ENCODE measurements around the gene FAM193B. TPM values are rescaled to one million over a fixed set of nuclear protein-coding genes. Genes with fewer than 3 reads are reported as not detected.

FAM193B gene
- total RNA-seq, 1 experiment from 2014 or later = 43.8 TPM

DNA sequence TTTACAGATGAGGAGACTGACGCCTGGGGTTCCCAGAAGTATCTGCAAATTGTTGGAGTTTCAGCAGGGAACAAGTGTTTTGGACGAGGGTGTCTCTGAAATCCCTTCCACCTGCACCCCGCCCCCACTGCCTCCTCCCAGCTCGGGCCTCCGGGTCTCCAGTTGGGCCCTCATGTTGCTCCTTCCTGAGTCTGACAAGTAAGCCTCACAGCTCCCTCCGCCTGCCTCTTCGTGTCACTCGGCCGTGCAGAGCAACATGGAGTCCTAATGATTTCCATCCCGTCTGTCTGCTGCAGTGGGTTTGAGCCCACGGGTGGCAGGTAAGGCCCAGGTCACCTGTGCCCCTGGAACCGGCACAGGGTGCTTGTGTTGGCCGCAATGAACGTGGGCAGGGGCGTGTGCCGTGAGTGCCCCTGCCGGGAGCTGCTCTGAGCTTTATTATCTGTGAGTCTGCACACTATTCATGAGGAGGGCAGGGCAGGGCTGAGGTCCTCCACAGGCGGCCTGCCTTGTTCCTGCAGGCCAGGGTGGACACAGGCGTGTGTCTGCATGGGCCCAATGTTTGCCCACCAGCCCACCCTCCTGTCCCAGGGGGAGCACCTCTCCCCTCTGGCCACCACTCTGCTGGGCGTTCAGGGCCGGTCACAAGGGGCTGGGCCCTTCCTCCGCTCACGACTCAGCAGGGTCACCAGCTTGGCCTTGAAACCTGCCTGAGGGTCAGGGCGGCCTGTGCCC lies 50.8 kb downstream of the FAM193B start:
- intact Hi-C loops (cut with micrococcal nuclease; ENCODE audit: unreplicated experiment) = no loop called here
- H3K27ac ChIP-seq (ENCODE audit: low read depth, low read length, poor library complexity, severe bottlenecking) = no peak overlapping the region
- TF ChIP-seq, protein P1, sequence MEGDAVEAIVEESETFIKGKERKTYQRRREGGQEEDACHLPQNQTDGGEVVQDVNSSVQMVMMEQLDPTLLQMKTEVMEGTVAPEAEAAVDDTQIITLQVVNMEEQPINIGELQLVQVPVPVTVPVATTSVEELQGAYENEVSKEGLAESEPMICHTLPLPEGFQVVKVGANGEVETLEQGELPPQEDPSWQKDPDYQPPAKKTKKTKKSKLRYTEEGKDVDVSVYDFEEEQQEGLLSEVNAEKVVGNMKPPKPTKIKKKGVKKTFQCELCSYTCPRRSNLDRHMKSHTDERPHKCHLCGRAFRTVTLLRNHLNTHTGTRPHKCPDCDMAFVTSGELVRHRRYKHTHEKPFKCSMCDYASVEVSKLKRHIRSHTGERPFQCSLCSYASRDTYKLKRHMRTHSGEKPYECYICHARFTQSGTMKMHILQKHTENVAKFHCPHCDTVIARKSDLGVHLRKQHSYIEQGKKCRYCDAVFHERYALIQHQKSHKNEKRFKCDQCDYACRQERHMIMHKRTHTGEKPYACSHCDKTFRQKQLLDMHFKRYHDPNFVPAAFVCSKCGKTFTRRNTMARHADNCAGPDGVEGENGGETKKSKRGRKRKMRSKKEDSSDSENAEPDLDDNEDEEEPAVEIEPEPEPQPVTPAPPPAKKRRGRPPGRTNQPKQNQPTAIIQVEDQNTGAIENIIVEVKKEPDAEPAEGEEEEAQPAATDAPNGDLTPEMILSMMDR (conservative IDR thresholded peaks at IDR 0.05; ENCODE audit: low read depth, low read length) = no peak
- TF ChIP-seq EZH2 (IDR thresholded peaks at IDR 0.05; ENCODE audit: borderline replicate concordance, low read depth, low read length, poor library complexity, severe bottlenecking) = no peak
- no peak overlapping the region for H3K4me3 ChIP-seq (ENCODE audit: low read depth, low read length, poor library complexity, severe bottlenecking)
- H3K36me3 ChIP-seq (ENCODE audit: insufficient read depth, low read length, poor library complexity, severe bottlenecking) = no peaks in the 10 kb centered on the region
- no peaks in the 10 kb centered on the region for H3K9me3 ChIP-seq (ENCODE audit: low read depth, low read length, poor library complexity, severe bottlenecking)
- DNase-seq (ENCODE audit: low spot score) = no peak
- CTCF ChIA-PET = no interaction called here
- BruUV-seq (replicated peaks) = no TSS peak
- H3K27me3 ChIP-seq (replicated peaks; ENCODE audit: insufficient read depth, low read depth, low read length, poor library complexity) = no peaks in the 10 kb centered on the region
- POLR2A ChIA-PET (ENCODE audit: low non-redundant PET) = no interaction called here
- peaks cover under 1% of the 10 kb centered on the region for H3K4me1 ChIP-seq (ENCODE audit: insufficient read depth, low read length, poor library complexity, severe bottlenecking)

DNA sequence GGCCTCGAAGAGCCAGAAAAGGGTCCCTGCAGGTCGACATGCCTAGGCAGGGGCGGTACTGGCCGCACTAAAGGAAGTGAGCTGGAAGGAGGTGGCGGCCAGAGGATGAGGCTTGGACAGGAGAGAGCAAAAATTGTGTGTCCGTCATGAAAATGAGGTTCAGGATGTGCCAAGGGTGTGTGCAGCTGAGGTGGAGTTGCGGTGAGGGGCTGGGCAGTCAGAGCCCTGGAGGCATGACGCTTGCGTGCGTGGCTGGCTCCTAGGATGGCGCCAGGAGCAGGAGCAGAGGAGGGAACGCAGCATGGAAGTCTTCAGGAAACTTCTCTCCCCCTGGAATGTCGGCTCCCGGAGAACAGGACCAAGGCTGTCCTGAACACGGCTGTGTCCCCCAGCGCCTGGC lies 51.5 kb downstream of the FAM193B start:
- Histone ChIP-seq H3K36me3 (ENCODE audit: insufficient read depth, low read length, poor library complexity, severe bottlenecking) (no peaks in the 10 kb centered on the region), H3K27ac (ENCODE audit: low read depth, low read length, poor library complexity, severe bottlenecking) (no peak overlapping the region), H3K27me3 (replicated peaks; ENCODE audit: insufficient read depth, low read depth, low read length, poor library complexity) (no peaks in the 10 kb centered on the region), H3K4me1 (ENCODE audit: insufficient read depth, low read length, poor library complexity, severe bottlenecking) (peaks cover 6% of the 10 kb centered on the region), H3K9me3 (ENCODE audit: low read depth, low read length, poor library complexity, severe bottlenecking) (no peaks in the 10 kb centered on the region), H3K4me3 (ENCODE audit: low read depth, low read length, poor library complexity, severe bottlenecking) (no peak overlapping the region)
- TF ChIP-seq, protein P1 (conservative IDR thresholded peaks at IDR 0.05; ENCODE audit: low read depth, low read length) = no peak
- no peak for DNase-seq (ENCODE audit: low spot score)
- ChIA-PET CTCF (no interaction called here), POLR2A (ENCODE audit: low non-redundant PET) (no interaction called here)
- intact Hi-C loops (cut with micrococcal nuclease; ENCODE audit: unreplicated experiment) = no loop called here
- no TSS peak for BruUV-seq (replicated peaks)

DNA sequence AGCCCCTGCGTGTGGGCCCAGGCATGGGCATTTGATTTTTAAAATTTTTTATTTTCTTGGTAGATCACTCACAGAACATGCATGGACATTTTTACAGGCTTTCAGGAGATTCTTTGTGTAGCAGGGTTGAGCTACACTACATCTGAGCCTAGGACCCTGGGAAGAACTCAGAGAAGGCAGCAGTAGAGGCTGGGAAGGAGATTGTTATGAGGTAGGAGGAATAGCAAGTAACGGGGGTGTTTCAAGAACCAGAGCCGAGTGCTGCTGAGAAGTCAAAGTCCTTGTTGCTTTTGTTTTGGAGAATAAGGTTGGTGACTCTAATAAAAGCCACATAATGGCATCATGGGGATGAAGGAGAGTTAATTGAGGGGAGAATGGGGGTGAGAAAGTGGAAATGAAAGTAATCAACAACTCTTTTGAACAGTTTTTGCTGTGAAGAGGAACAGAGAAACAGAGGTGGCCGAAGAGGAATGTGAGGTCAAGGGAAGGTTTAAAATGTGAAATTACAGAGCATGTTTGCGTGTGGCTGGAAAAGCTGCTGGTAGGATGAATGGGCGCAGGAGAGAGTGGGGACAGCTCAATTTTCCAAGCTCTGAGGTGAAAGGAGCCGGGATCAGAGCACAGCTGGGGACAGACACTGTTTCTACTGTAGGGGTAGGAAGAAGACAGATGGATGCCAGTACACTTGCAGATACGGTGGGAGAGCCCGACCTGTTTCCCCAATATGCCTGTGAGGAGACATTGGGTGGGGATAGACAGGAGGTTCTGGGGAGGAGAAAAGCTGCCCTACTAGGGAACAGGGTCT lies 52.3 kb downstream of the FAM193B start:
- Histone ChIP-seq H3K36me3 (ENCODE audit: insufficient read depth, low read length, poor library complexity, severe bottlenecking) (no peaks in the 10 kb centered on the region), H3K4me3 (ENCODE audit: low read depth, low read length, poor library complexity, severe bottlenecking) (no peak overlapping the region), H3K27ac (ENCODE audit: low read depth, low read length, poor library complexity, severe bottlenecking) (no peak overlapping the region), H3K4me1 (ENCODE audit: insufficient read depth, low read length, poor library complexity, severe bottlenecking) (peaks cover 6% of the 10 kb centered on the region), H3K27me3 (replicated peaks; ENCODE audit: insufficient read depth, low read depth, low read length, poor library complexity) (no peaks in the 10 kb centered on the region), H3K9me3 (ENCODE audit: low read depth, low read length, poor library complexity, severe bottlenecking) (no peaks in the 10 kb centered on the region)
- TF ChIP-seq, protein P1 (conservative IDR thresholded peaks at IDR 0.05; ENCODE audit: low read depth, low read length) = no peak
- no peak for TF ChIP-seq EZH2 (IDR thresholded peaks at IDR 0.05; ENCODE audit: borderline replicate concordance, low read depth, low read length, poor library complexity, severe bottlenecking)
- ChIA-PET POLR2A (ENCODE audit: low non-redundant PET) (no interaction called here), CTCF (interaction anchor here (0.7 to 1.5 kb wide), 5 partner anchors 14 to 388 kb away, joined by 3 to 6 read pairs (median 4); no protein-coding TSS in a partner anchor)
- no TSS peak for BruUV-seq (replicated peaks)
- no peak for DNase-seq (ENCODE audit: low spot score)
- intact Hi-C loops (cut with micrococcal nuclease; ENCODE audit: unreplicated experiment) = loop anchor here (1.0 kb wide), 2 partner anchors 112 to 388 kb away; no protein-coding TSS in a partner anchor
